GM19467 (cell line): Measurements from ENCODE around the gene ATAD3B.
"Not testable (repeated sequence)": the region's sequence is repeated elsewhere in the genome, so short reads cannot be mapped to it uniquely, and the experiment has no call there.

Source experiments
- ATAC-seq: cut with Tn5 transposase; IDR thresholded peaks from one replicate; pipeline ENCODE4 v1.9.1; 2021; ENCODE audit warnings: mild to moderate bottlenecking, moderate library complexity; ENCODE audit not compliant: unreplicated experiment

Gene ATAD3B

GRCh38 chr1:1529936-1530335 is 58.4 kb downstream of the ATAD3B start:
- no peak for ATAC-seq

- no peak for ATAC-seq
Measured at GRCh38 chr1:1531947-1532346, 60.4 kb downstream of the ATAD3B start.

- not testable (repeated sequence) for ATAC-seq
Measured at GRCh38 chr1:1533176-1533893, 61.8 kb downstream of the ATAD3B start.

GRCh38 chr1:1533894-1534291 is 62.3 kb downstream of the ATAD3B start:
- not testable (repeated sequence) for ATAC-seq

- no peak for ATAC-seq
Measured at GRCh38 chr1:1534401-1535154, 63.0 kb downstream of the ATAD3B start.

- ATAC-seq: no peak
Measured at GRCh38 chr1:1535201-1536018, 63.8 kb downstream of the ATAD3B start.

- ATAC-seq: no peak
Measured at GRCh38 chr1:1536019-1536937, 64.7 kb downstream of the ATAD3B start.

GRCh38 chr1:1536938-1537546 is 65.5 kb downstream of the ATAD3B start:
- no peak for ATAC-seq

- no peak for ATAC-seq
Measured at GRCh38 chr1:1537626-1538250, 66.2 kb downstream of the ATAD3B start.

GRCh38 chr1:1538334-1538733 is 66.8 kb downstream of the ATAD3B start:
- ATAC-seq: no peak

- no peak for ATAC-seq
Measured at GRCh38 chr1:1538989-1539309, 67.4 kb downstream of the ATAD3B start.

GRCh38 chr1:1539310-1540089 is 67.9 kb downstream of the ATAD3B start:
- ATAC-seq: no peak

- no peak for ATAC-seq
Measured at GRCh38 chr1:1540090-1540817, 68.7 kb downstream of the ATAD3B start, which contains the start of gene TMEM240. TMEM240 (minus strand) TSS chr1:1540624; CDS start chr1:1540346, 278 bp downstream.

- ATAC-seq: no peak
Measured at GRCh38 chr1:1540818-1541628, 69.5 kb downstream of the ATAD3B start.

- ATAC-seq: no peak
Measured at GRCh38 chr1:1541956-1542765, 70.6 kb downstream of the ATAD3B start.
